Liver (tissue), 3 donors: Measurements from ENCODE around the gene HMX3.

Experiments
- FOXA1 ChIP-seq: IDR thresholded peaks from 2 replicates; pipeline ENCODE4 v1.6.1; 2016; ENCODE audit warnings: antibody characterized with exemption
- HNF4A ChIP-seq, 2 donors: conservative IDR thresholded peaks; 2 replicates each; pipeline ENCODE4 v1.6.1; 2016; ENCODE audit warnings: antibody characterized with exemption in 2 of 2, mild to moderate bottlenecking in 2 of 2
- JUND ChIP-seq, 2 donors: IDR thresholded peaks; 2 replicates each; pipeline ENCODE4 v1.6.1; 2016; ENCODE audit warnings: antibody characterized with exemption in 2 of 2
- MAX ChIP-seq: IDR thresholded peaks from 2 replicates; pipeline ENCODE4 v1.6.1; 2016; ENCODE audit warnings: antibody characterized with exemption
- NR2F2 ChIP-seq: IDR thresholded peaks from 2 replicates; pipeline ENCODE4 v1.6.1; 2016; ENCODE audit warnings: antibody characterized with exemption
- RAD21 ChIP-seq, 2 donors: IDR thresholded peaks; 2 replicates each; pipeline ENCODE4 v1.6.1; 2016; ENCODE audit warnings: antibody characterized with exemption in 2 of 2, mild to moderate bottlenecking in 2 of 2
- RXRA ChIP-seq, 2 donors: IDR thresholded peaks; 2 replicates each; pipeline ENCODE4 v1.6.1; 2017 to 2018; ENCODE audit warnings: antibody characterized with exemption in 2 of 2, mild to moderate bottlenecking in 1 of 2
- SP1 ChIP-seq: IDR thresholded peaks from 2 replicates; pipeline ENCODE4 v1.6.1; 2018; ENCODE audit warnings: antibody characterized with exemption, mild to moderate bottlenecking
- TAF1 ChIP-seq: conservative IDR thresholded peaks from 2 replicates; pipeline ENCODE4 v1.6.1; 2016; ENCODE audit warnings: antibody characterized with exemption, mild to moderate bottlenecking
- TF ChIP-seq, protein P1 (sequence below): fragments of 150-350 bp; IDR thresholded peaks from 2 replicates; pipeline ENCODE4 v1.5.1; 2017; ENCODE audit warnings: improper control_type of control experiment, low read depth, low read length; ENCODE audit not compliant: missing input control
- TF ChIP-seq, protein P2 (sequence below): IDR thresholded peaks from 2 replicates; pipeline ENCODE4 v1.6.1; 2016; ENCODE audit warnings: antibody characterized with exemption
- TF ChIP-seq, protein P3 (sequence below): IDR thresholded peaks from 2 replicates; pipeline ENCODE4 v1.6.1; 2016; ENCODE audit warnings: antibody characterized with exemption, mild to moderate bottlenecking
- donor health status: healthy.
- donor health status: healthy.

DNA sequence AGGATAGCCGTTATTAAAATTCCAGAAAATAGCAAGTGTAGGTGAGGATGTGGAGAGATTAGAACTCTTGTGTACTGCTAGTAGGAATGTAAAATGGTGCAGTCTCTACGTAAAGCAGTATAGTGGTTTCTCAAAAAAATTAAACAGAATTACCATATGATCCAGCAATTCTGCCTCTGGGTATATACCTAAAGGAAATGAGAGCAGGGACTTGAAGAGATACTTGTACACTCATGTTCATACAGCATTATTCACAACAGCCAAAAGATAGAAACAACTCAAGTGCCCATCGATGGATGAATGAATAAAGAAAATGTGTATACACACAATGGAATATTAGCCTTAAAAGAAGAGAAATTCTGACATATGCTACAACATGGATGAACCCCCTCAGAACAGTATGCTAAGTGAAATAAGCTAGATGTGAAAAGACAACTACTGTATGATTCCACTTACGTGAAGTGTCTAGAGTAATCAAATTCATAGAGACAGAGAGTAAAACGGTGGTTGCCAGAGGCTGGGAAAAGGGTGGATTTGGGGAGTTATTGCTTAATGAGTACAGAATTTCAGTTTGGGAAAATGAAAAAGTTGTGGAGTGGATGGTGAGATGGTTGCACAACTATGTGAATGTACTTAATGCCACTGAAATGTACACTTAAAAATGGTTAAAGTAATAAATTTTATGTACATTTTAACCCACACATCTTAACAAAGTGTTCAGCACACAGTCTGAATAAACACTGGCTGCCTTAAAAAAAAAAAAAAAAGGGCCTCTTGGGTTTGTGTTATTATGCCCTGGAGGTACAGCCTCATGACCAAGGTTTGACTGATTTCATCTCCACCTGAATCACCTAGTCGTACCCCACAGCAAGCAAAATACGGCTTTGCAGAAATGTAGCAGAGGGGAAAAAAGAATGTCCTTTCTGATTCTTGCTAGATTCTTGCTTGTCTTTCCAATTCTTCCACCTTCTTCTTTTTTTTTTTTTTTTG, 44.6 kb downstream of the HMX3 start:
- TF ChIP-seq MAX: no peak
- TF ChIP-seq, protein P1, sequence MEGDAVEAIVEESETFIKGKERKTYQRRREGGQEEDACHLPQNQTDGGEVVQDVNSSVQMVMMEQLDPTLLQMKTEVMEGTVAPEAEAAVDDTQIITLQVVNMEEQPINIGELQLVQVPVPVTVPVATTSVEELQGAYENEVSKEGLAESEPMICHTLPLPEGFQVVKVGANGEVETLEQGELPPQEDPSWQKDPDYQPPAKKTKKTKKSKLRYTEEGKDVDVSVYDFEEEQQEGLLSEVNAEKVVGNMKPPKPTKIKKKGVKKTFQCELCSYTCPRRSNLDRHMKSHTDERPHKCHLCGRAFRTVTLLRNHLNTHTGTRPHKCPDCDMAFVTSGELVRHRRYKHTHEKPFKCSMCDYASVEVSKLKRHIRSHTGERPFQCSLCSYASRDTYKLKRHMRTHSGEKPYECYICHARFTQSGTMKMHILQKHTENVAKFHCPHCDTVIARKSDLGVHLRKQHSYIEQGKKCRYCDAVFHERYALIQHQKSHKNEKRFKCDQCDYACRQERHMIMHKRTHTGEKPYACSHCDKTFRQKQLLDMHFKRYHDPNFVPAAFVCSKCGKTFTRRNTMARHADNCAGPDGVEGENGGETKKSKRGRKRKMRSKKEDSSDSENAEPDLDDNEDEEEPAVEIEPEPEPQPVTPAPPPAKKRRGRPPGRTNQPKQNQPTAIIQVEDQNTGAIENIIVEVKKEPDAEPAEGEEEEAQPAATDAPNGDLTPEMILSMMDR: no peak
- no peak for TF ChIP-seq RAD21 (IDR thresholded peaks at IDR 0.05)
- TF ChIP-seq JUND (IDR thresholded peaks at IDR 0.05): no peak
- TF ChIP-seq TAF1: no peak
- no peak for TF ChIP-seq NR2F2
- TF ChIP-seq, protein P2, sequence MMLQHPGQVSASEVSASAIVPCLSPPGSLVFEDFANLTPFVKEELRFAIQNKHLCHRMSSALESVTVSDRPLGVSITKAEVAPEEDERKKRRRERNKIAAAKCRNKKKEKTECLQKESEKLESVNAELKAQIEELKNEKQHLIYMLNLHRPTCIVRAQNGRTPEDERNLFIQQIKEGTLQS: no peak
- TF ChIP-seq, protein P3, sequence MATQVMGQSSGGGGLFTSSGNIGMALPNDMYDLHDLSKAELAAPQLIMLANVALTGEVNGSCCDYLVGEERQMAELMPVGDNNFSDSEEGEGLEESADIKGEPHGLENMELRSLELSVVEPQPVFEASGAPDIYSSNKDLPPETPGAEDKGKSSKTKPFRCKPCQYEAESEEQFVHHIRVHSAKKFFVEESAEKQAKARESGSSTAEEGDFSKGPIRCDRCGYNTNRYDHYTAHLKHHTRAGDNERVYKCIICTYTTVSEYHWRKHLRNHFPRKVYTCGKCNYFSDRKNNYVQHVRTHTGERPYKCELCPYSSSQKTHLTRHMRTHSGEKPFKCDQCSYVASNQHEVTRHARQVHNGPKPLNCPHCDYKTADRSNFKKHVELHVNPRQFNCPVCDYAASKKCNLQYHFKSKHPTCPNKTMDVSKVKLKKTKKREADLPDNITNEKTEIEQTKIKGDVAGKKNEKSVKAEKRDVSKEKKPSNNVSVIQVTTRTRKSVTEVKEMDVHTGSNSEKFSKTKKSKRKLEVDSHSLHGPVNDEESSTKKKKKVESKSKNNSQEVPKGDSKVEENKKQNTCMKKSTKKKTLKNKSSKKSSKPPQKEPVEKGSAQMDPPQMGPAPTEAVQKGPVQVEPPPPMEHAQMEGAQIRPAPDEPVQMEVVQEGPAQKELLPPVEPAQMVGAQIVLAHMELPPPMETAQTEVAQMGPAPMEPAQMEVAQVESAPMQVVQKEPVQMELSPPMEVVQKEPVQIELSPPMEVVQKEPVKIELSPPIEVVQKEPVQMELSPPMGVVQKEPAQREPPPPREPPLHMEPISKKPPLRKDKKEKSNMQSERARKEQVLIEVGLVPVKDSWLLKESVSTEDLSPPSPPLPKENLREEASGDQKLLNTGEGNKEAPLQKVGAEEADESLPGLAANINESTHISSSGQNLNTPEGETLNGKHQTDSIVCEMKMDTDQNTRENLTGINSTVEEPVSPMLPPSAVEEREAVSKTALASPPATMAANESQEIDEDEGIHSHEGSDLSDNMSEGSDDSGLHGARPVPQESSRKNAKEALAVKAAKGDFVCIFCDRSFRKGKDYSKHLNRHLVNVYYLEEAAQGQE: no peak
- no peak for TF ChIP-seq RXRA (IDR thresholded peaks at IDR 0.05)
- no peak for TF ChIP-seq HNF4A (conservative IDR thresholded peaks at IDR 0.05)
- TF ChIP-seq SP1: no peak
- no peak for TF ChIP-seq FOXA1
